ENCODE results near the gene LIN28B. TPM values are rescaled to one million over a fixed set of nuclear protein-coding genes. Genes with fewer than 3 reads are reported as not detected.

Gene LIN28B
- total RNA-seq, 4 donors from 2014 or later = not detected

- Histone ChIP-seq H3K27ac (no peak overlapping the region), H3K36me3 (no peaks in the 10 kb centered on the region), H3K9me3 (no peaks in the 10 kb centered on the region), H3K4me1 (no peaks in the 10 kb centered on the region), H3K4me3 (no peak overlapping the region), H3K27me3 (no peaks in the 10 kb centered on the region)
- TF ChIP-seq POLR2A (IDR thresholded peaks at IDR 0.05) (no peak), CTCF (IDR thresholded peaks at IDR 0.05) (no peak)
- no peak for DNase-seq
These were observed 150.3 kb downstream of the LIN28B start for GRCh38 chr6:105107207-105107606.

- Histone ChIP-seq H3K27ac (no peak overlapping the region), H3K4me1 (no peaks in the 10 kb centered on the region), H3K27me3 (no peaks in the 10 kb centered on the region), H3K9me3 (no peaks in the 10 kb centered on the region), H3K4me3 (no peak overlapping the region), H3K36me3 (no peaks in the 10 kb centered on the region)
- TF ChIP-seq CTCF (IDR thresholded peaks at IDR 0.05) (no peak), POLR2A (IDR thresholded peaks at IDR 0.05) (no peak)
- DNase-seq = no peak
These were observed 151.8 kb downstream of the LIN28B start for GRCh38 chr6:105108631-105109262.

GRCh38 chr6:105109955-105110895 lies 153.3 kb downstream of the LIN28B start:
- no peak for DNase-seq
- Histone ChIP-seq H3K27me3 (no peaks in the 10 kb centered on the region), H3K36me3 (no peaks in the 10 kb centered on the region), H3K9me3 (no peaks in the 10 kb centered on the region), H3K4me3 (no peak overlapping the region), H3K27ac (no peak overlapping the region), H3K4me1 (no peaks in the 10 kb centered on the region)
- no peak for TF ChIP-seq POLR2A (IDR thresholded peaks at IDR 0.05)
- no peak for TF ChIP-seq CTCF (IDR thresholded peaks at IDR 0.05)

GRCh38 chr6:105111105-105111504 lies 154.2 kb downstream of the LIN28B start:
- Histone ChIP-seq H3K9me3 (no peaks in the 10 kb centered on the region), H3K4me1 (no peaks in the 10 kb centered on the region), H3K36me3 (no peaks in the 10 kb centered on the region), H3K4me3 (no peak overlapping the region), H3K27ac (no peak overlapping the region), H3K27me3 (no peaks in the 10 kb centered on the region)
- no peak for DNase-seq
- TF ChIP-seq CTCF (IDR thresholded peaks at IDR 0.05) (no peak), POLR2A (IDR thresholded peaks at IDR 0.05) (no peak)

- H3K4me3 ChIP-seq = no peak overlapping the region
- no peaks in the 10 kb centered on the region for H3K9me3 ChIP-seq
- no peak overlapping the region for H3K27ac ChIP-seq
- H3K36me3 ChIP-seq = no peaks in the 10 kb centered on the region
- no peaks in the 10 kb centered on the region for H3K27me3 ChIP-seq
- no peak for TF ChIP-seq CTCF (IDR thresholded peaks at IDR 0.05)
- no peak for TF ChIP-seq POLR2A (IDR thresholded peaks at IDR 0.05)
- no peaks in the 10 kb centered on the region for H3K4me1 ChIP-seq
- DNase-seq = no peak
These were observed 155.0 kb downstream of the LIN28B start for GRCh38 chr6:105111871-105112270.
